Measurements from ENCODE around the gene DOP1A.

The DOP1A gene

GRCh38 chr6:83127976-83128375, 60.5 kb downstream of the DOP1A start:
- no peaks in the 10 kb centered on the region for H3K9me3 ChIP-seq
- H3K27ac ChIP-seq, result no peak overlapping the region
- H3K4me3 ChIP-seq (ENCODE audit: low read depth in 1 of 2, low read length in 1 of 2), result no peak overlapping the region
- no peaks in the 10 kb centered on the region for H3K27me3 ChIP-seq
- H3K36me3 ChIP-seq, result peaks cover 87% of the 10 kb centered on the region
- no peak for TF ChIP-seq CTCF (IDR thresholded peaks at IDR 0.05)
- no peaks in the 10 kb centered on the region for H3K4me1 ChIP-seq (ENCODE audit: control insufficient read depth in 1 of 2, insufficient read depth in 1 of 2, low read depth in 1 of 2, low read length in 1 of 2)

GRCh38 chr6:83132121-83132520, 64.7 kb downstream of the DOP1A start:
- Histone ChIP-seq H3K4me1 (ENCODE audit: control insufficient read depth in 1 of 2, insufficient read depth in 1 of 2, low read depth in 1 of 2, low read length in 1 of 2) (no peaks in the 10 kb centered on the region), H3K27me3 (no peaks in the 10 kb centered on the region), H3K27ac (no peak overlapping the region), H3K9me3 (no peaks in the 10 kb centered on the region), H3K4me3 (ENCODE audit: low read depth in 1 of 2, low read length in 1 of 2) (no peak overlapping the region), H3K36me3 (peaks cover 68% of the 10 kb centered on the region)
- TF ChIP-seq CTCF (IDR thresholded peaks at IDR 0.05), result no peak

- no peak overlapping the region for H3K4me3 ChIP-seq (ENCODE audit: low read depth in 1 of 2, low read length in 1 of 2)
- TF ChIP-seq CTCF (IDR thresholded peaks at IDR 0.05), result no peak
- H3K27ac ChIP-seq, result no peak overlapping the region
- H3K27me3 ChIP-seq, result no peaks in the 10 kb centered on the region
- H3K9me3 ChIP-seq, result no peaks in the 10 kb centered on the region
- peaks cover 70% of the 10 kb centered on the region for H3K36me3 ChIP-seq
- H3K4me1 ChIP-seq (ENCODE audit: control insufficient read depth in 1 of 2, insufficient read depth in 1 of 2, low read depth in 1 of 2, low read length in 1 of 2), result no peaks in the 10 kb centered on the region
Observed at GRCh38 chr6:83138118-83138722, 70.7 kb downstream of the DOP1A start.

GRCh38 chr6:83138758-83139157, 71.3 kb downstream of the DOP1A start:
- no peaks in the 10 kb centered on the region for H3K4me1 ChIP-seq (ENCODE audit: control insufficient read depth in 1 of 2, insufficient read depth in 1 of 2, low read depth in 1 of 2, low read length in 1 of 2)
- no peaks in the 10 kb centered on the region for H3K27me3 ChIP-seq
- H3K4me3 ChIP-seq (ENCODE audit: low read depth in 1 of 2, low read length in 1 of 2), result no peak overlapping the region
- peaks cover 74% of the 10 kb centered on the region for H3K36me3 ChIP-seq
- TF ChIP-seq CTCF (IDR thresholded peaks at IDR 0.05), result no peak
- H3K27ac ChIP-seq, result no peak overlapping the region
- H3K9me3 ChIP-seq, result no peaks in the 10 kb centered on the region

- no peaks in the 10 kb centered on the region for H3K27me3 ChIP-seq
- H3K4me3 ChIP-seq (ENCODE audit: low read depth in 1 of 2, low read length in 1 of 2), result no peak overlapping the region
- no peak overlapping the region for H3K27ac ChIP-seq
- no peak for TF ChIP-seq CTCF (IDR thresholded peaks at IDR 0.05)
- no peaks in the 10 kb centered on the region for H3K4me1 ChIP-seq (ENCODE audit: control insufficient read depth in 1 of 2, insufficient read depth in 1 of 2, low read depth in 1 of 2, low read length in 1 of 2)
- H3K9me3 ChIP-seq, result no peaks in the 10 kb centered on the region
- peaks cover 67% of the 10 kb centered on the region for H3K36me3 ChIP-seq
Observed at GRCh38 chr6:83151114-83151513, 83.6 kb downstream of the DOP1A start.

- Histone ChIP-seq H3K9me3 (no peaks in the 10 kb centered on the region), H3K4me3 (ENCODE audit: low read depth in 1 of 2, low read length in 1 of 2) (no peak overlapping the region), H3K36me3 (peaks cover 69% of the 10 kb centered on the region), H3K4me1 (ENCODE audit: control insufficient read depth in 1 of 2, insufficient read depth in 1 of 2, low read depth in 1 of 2, low read length in 1 of 2) (no peaks in the 10 kb centered on the region), H3K27ac (no peak overlapping the region), H3K27me3 (no peaks in the 10 kb centered on the region)
- no peak for TF ChIP-seq CTCF (IDR thresholded peaks at IDR 0.05)
Observed at GRCh38 chr6:83152913-83153312, 85.4 kb downstream of the DOP1A start.

All from neutrophil (primary cell).